ENCODE measurements around the gene RDH5. TPM values are rescaled to one million over a fixed set of nuclear protein-coding genes. Genes with fewer than 3 reads are reported as not detected.
A peak's percentile ranks its signal among the peaks of the same experiment; 100 is the strongest.

Gene RDH5
- total and polyA plus RNA-seq, 2 of the 13 experiments (the other 11 are each of a cell fraction or from before 2014, with no cell fraction given), result 2.6 to 5.7 TPM

DNA sequence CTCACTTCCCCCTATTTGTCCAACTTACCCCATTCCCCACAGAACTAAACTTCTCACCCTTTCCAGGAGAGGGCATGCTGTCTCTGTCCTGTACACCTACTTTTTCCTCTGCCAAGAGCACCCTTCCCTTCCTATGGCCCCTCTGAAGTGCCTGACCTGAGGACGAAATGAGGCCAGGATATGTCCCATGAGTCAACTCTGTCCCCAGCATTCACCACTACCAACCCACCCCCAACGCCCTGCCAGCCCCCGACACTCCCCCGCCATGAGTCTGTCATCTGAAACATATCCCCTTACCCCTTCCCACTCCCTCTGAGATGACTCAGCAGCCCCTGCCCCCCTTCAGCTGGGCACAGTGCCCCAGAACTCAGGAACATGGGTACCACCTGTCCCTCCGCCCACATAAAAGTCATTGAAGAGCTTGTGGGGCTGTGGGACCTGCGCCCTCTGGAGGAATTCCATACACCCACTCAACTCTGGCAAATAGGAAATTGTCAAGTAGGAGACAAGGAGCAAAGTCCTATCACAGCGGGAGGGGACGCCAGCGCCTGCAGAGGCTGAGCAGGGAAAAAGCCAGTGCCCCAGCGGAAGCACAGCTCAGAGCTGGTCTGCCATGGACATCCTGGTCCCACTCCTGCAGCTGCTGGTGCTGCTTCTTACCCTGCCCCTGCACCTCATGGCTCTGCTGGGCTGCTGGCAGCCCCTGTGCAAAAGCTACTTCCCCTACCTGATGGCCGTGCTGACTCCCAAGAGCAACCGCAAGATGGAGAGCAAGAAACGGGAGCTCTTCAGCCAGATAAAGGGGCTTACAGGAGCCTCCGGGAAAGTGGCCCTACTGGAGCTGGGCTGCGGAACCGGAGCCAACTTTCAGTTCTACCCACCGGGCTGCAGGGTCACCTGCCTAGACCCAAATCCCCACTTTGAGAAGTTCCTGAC is 38.8 kb upstream of the RDH5 start (continued):
- TF ChIP-seq, protein P1, sequence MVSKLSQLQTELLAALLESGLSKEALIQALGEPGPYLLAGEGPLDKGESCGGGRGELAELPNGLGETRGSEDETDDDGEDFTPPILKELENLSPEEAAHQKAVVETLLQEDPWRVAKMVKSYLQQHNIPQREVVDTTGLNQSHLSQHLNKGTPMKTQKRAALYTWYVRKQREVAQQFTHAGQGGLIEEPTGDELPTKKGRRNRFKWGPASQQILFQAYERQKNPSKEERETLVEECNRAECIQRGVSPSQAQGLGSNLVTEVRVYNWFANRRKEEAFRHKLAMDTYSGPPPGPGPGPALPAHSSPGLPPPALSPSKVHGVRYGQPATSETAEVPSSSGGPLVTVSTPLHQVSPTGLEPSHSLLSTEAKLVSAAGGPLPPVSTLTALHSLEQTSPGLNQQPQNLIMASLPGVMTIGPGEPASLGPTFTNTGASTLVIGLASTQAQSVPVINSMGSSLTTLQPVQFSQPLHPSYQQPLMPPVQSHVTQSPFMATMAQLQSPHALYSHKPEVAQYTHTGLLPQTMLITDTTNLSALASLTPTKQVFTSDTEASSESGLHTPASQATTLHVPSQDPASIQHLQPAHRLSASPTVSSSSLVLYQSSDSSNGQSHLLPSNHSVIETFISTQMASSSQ (IDR thresholded peaks at IDR 0.05; ENCODE audit: low read depth), result no peak
- TF ChIP-seq, protein P1 (CRISPR knock-in tag; IDR thresholded peaks at IDR 0.05; ENCODE audit: borderline replicate concordance), result no peak
- TF ChIP-seq, protein P2, sequence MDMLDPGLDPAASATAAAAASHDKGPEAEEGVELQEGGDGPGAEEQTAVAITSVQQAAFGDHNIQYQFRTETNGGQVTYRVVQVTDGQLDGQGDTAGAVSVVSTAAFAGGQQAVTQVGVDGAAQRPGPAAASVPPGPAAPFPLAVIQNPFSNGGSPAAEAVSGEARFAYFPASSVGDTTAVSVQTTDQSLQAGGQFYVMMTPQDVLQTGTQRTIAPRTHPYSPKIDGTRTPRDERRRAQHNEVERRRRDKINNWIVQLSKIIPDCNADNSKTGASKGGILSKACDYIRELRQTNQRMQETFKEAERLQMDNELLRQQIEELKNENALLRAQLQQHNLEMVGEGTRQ (IDR thresholded peaks at IDR 0.05; ENCODE audit: low read depth, low read length), result no peak
- TF ChIP-seq, protein P2 (CRISPR knock-in tag; IDR thresholded peaks at IDR 0.05; ENCODE audit: borderline replicate concordance), result no peak
- no peak for TF ChIP-seq ZBTB42 (CRISPR knock-in tag; IDR thresholded peaks at IDR 0.05)
- no peak for TF ChIP-seq ATF7 (IDR thresholded peaks at IDR 0.05)
- TF ChIP-seq ATF7 (CRISPR knock-in tag; IDR thresholded peaks at IDR 0.05), result no peak
- TF ChIP-seq, protein P3, sequence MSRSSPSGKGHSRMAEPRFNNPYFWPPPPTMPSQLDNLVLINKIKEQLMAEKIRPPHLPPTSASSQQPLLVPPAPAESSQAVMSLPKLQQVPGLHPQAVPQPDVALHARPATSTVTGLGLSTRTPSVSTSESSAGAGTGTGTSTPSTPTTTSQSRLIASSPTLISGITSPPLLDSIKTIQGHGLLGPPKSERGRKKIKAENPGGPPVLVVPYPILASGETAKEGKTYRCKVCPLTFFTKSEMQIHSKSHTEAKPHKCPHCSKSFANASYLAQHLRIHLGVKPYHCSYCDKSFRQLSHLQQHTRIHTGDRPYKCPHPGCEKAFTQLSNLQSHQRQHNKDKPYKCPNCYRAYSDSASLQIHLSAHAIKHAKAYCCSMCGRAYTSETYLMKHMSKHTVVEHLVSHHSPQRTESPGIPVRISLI (CRISPR knock-in tag; IDR thresholded peaks at IDR 0.05; ENCODE audit: borderline replicate concordance), result no peak
- no peak for TF ChIP-seq TMF1 (CRISPR knock-in tag; IDR thresholded peaks at IDR 0.05; ENCODE audit: low read depth)
- no peak for TF ChIP-seq YY1 (IDR thresholded peaks at IDR 0.05; ENCODE audit: insufficient read depth, insufficient replicate concordance, low read depth, low read length)
- no peak for TF ChIP-seq PAF1 (CRISPR knock-in tag; IDR thresholded peaks at IDR 0.05)
- no peak for TF ChIP-seq ZIK1 (CRISPR knock-in tag; IDR thresholded peaks at IDR 0.05; ENCODE audit: borderline replicate concordance, low read depth)
- TF ChIP-seq, protein P4, sequence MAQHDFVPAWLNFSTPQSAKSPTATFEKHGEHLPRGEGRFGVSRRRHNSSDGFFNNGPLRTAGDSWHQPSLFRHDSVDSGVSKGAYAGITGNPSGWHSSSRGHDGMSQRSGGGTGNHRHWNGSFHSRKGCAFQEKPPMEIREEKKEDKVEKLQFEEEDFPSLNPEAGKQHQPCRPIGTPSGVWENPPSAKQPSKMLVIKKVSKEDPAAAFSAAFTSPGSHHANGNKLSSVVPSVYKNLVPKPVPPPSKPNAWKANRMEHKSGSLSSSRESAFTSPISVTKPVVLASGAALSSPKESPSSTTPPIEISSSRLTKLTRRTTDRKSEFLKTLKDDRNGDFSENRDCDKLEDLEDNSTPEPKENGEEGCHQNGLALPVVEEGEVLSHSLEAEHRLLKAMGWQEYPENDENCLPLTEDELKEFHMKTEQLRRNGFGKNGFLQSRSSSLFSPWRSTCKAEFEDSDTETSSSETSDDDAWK (CRISPR knock-in tag; IDR thresholded peaks at IDR 0.05), result no peak
- TF ChIP-seq, protein P5, sequence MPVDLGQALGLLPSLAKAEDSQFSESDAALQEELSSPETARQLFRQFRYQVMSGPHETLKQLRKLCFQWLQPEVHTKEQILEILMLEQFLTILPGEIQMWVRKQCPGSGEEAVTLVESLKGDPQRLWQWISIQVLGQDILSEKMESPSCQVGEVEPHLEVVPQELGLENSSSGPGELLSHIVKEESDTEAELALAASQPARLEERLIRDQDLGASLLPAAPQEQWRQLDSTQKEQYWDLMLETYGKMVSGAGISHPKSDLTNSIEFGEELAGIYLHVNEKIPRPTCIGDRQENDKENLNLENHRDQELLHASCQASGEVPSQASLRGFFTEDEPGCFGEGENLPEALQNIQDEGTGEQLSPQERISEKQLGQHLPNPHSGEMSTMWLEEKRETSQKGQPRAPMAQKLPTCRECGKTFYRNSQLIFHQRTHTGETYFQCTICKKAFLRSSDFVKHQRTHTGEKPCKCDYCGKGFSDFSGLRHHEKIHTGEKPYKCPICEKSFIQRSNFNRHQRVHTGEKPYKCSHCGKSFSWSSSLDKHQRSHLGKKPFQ (CRISPR knock-in tag; IDR thresholded peaks at IDR 0.05; ENCODE audit: insufficient replicate concordance), result no peak
- TF ChIP-seq DR1 (CRISPR knock-in tag; IDR thresholded peaks at IDR 0.05), result peak; percentile 75
- no peak for TF ChIP-seq SNAI1 (CRISPR knock-in tag; IDR thresholded peaks at IDR 0.05; ENCODE audit: borderline replicate concordance)
